HepG2 (cell line): ENCODE measurements around the gene ANKRD40CL. TPM values are rescaled to one million over a fixed set of nuclear protein-coding genes. Genes with fewer than 3 reads are reported as not detected.
A peak's percentile ranks its signal among the peaks of the same experiment; 100 is the strongest.

Source experiments
- CEBPB ChIP-seq: IDR thresholded peaks from 2 replicates; pipeline ENCODE4 v1.6.1; 2011; ENCODE audit warnings: low read depth, low read length, improper control_type of control experiment, borderline replicate concordance
- EZH2 ChIP-seq: conservative IDR thresholded peaks from 2 replicates; pipeline ENCODE4 v1.6.1; 2012; ENCODE audit warnings: mild to moderate bottlenecking, low read depth, low read length, moderate library complexity
- FOXM1 ChIP-seq: sonication (generic); formaldehyde crosslinking; IDR thresholded peaks from 2 replicates; pipeline ENCODE4 v1.5.0; 2020; ENCODE audit warnings: missing genetic modification reagents
- FOXO4 ChIP-seq: sonication (generic); formaldehyde crosslinking; conservative IDR thresholded peaks from 2 replicates; pipeline ENCODE4 v1.8.1; 2023; ENCODE audit warnings: missing genetic modification reagents
- MEIS1 ChIP-seq: sonication (generic); formaldehyde crosslinking; IDR thresholded peaks from 2 replicates; pipeline ENCODE4 v1.9.0; 2021; ENCODE audit warnings: mild to moderate bottlenecking, missing genetic modification reagents, moderate library complexity, borderline replicate concordance
- MNT ChIP-seq: fragments of 450-650 bp; IDR thresholded peaks from 2 replicates; pipeline ENCODE4 v1.6.1; 2016
- MXD1 ChIP-seq: sonication (generic); formaldehyde crosslinking; IDR thresholded peaks from 2 replicates; pipeline ENCODE4 v1.4.0; 2020; ENCODE audit warnings: mild to moderate bottlenecking, missing genetic modification reagents
- NR2C2 ChIP-seq: sonication (generic); formaldehyde crosslinking; IDR thresholded peaks from 2 replicates; pipeline ENCODE4 v1.4.0; 2020; ENCODE audit warnings: missing genetic modification reagents, mild to moderate bottlenecking, moderate library complexity, borderline replicate concordance
- REST ChIP-seq, 2 experiments: IDR thresholded peaks; 2 replicates each; pipeline ENCODE4 v1.6.1; 2011 to 2012; ENCODE audit warnings: low read length in 2 of 2, borderline replicate concordance in 1 of 2, low read depth in 1 of 2, mild to moderate bottlenecking in 1 of 2, moderate library complexity in 1 of 2
- TBX2 ChIP-seq: sonication (generic); formaldehyde crosslinking; IDR thresholded peaks from 2 replicates; pipeline ENCODE4 v1.5.0; 2020; ENCODE audit warnings: missing genetic modification reagents, mild to moderate bottlenecking, borderline replicate concordance
- TOE1 ChIP-seq: sonication (generic); formaldehyde crosslinking; IDR thresholded peaks from 2 replicates; pipeline ENCODE4 v1.4.0; 2020; ENCODE audit warnings: mild to moderate bottlenecking, missing genetic modification reagents
- ZFP91 ChIP-seq: sonication (generic); formaldehyde crosslinking; IDR thresholded peaks from 2 replicates; pipeline ENCODE4 v1.9.0; 2022; ENCODE audit warnings: missing genetic modification reagents, mild to moderate bottlenecking, borderline replicate concordance
- ZNF276 ChIP-seq: sonication (generic); formaldehyde crosslinking; IDR thresholded peaks from 2 replicates; pipeline ENCODE4 v1.4.0; 2020; ENCODE audit warnings: mild to moderate bottlenecking, low read depth, missing genetic modification reagents
- ZNF335 ChIP-seq: sonication (generic); formaldehyde crosslinking; IDR thresholded peaks from 2 replicates; pipeline ENCODE4 v1.4.0; 2020; ENCODE audit warnings: missing genetic modification reagents
- ZNF354B ChIP-seq: sonication (generic); formaldehyde crosslinking; IDR thresholded peaks from 2 replicates; pipeline ENCODE4 v1.8.0; 2022; ENCODE audit warnings: mild to moderate bottlenecking, missing genetic modification reagents
- ZSCAN12 ChIP-seq: sonication (generic); formaldehyde crosslinking; IDR thresholded peaks from 2 replicates; pipeline ENCODE4 v1.9.0; 2021; ENCODE audit warnings: mild to moderate bottlenecking, missing genetic modification reagents
- polyA plus RNA-seq, 8 experiments: library from polyadenylated mRNA; depleted of rRNA in 3 of 8; stranded (reverse) in 7 of 8; unstranded in 1 of 8; fragments of >200 nt; fragmentation: Illumina TruSeq in 4 of 8; extraction: Trizol in 4 of 8; gene quantifications; 2 replicates each; pipeline versions ENCODE4 v1.2.1 to v1.2.3, GENCODE V29; 2011 to 2016; ENCODE audit warnings: low read depth in 4 of 8, missing spikeins in 1 of 8, mixed read lengths in 1 of 8; ENCODE audit not compliant: insufficient read depth in 1 of 8
- total RNA-seq, 5 experiments: library from RNA; depleted of rRNA; stranded (reverse); fragments of >200 nt; fragmentation: Illumina TruSeq; extraction: Trizol; gene quantifications; 2 replicates each; pipeline ENCODE4 v1.2.3, GENCODE V29; 2016; ENCODE audit warnings: low read depth in 1 of 5

Gene ANKRD40CL
- total and polyA plus RNA-seq, 2 of the 13 experiments (the other 11 are each of a cell fraction or from before 2014, with no cell fraction given): 0.03 to 0.11 TPM

- no peak for TF ChIP-seq EZH2
- no peak for TF ChIP-seq MEIS1 (CRISPR knock-in tag)
- TF ChIP-seq ZNF354B: no peak
- 0 out of 2 replicates have a peak, but pooled peaks have one; percentile 23 for TF ChIP-seq MXD1 (CRISPR knock-in tag)
- no peak for TF ChIP-seq MNT
- TF ChIP-seq TBX2 (CRISPR knock-in tag): peak; percentile 44; the same call in 1 of the 2 replicates
- TF ChIP-seq ZFP91 (CRISPR knock-in tag): 0 out of 2 replicates have a peak, but pooled peaks have one; percentile 23
- TF ChIP-seq NR2C2: peak; percentile 3; the same call in 1 of the 2 replicates
- TF ChIP-seq REST (IDR thresholded peaks at IDR 0.05; ENCODE audit: borderline replicate concordance in 1 of 2, low read depth in 1 of 2, low read length in 2 of 2): no peak
- no peak for TF ChIP-seq ZNF335 (CRISPR knock-in tag)
- no peak for TF ChIP-seq FOXM1 (CRISPR knock-in tag)
- TF ChIP-seq ZNF276 (CRISPR knock-in tag): no peak; the same call in 1 of the 2 replicates
- TF ChIP-seq CEBPB: no peak
- no peak for TF ChIP-seq TOE1 (CRISPR knock-in tag)
- TF ChIP-seq FOXO4 (CRISPR knock-in tag): no peak
- no peak for TF ChIP-seq ZSCAN12 (CRISPR knock-in tag)
Measured at GRCh38 chr17:50765454-50766221, 1.7 kb downstream of the ANKRD40CL start (continued).
